ENCODE measurements around the gene IDH1. TPM values are rescaled to one million over a fixed set of nuclear protein-coding genes. Genes with fewer than 3 reads are reported as not detected.
"Not testable (repeated sequence)": the region's sequence is repeated elsewhere in the genome, so short reads cannot be mapped to it uniquely, and the experiment has no call there.

IDH1 gene
- total RNA-seq, 2 experiments from 2014 or later, result 19.0 to 19.7 TPM

DNA sequence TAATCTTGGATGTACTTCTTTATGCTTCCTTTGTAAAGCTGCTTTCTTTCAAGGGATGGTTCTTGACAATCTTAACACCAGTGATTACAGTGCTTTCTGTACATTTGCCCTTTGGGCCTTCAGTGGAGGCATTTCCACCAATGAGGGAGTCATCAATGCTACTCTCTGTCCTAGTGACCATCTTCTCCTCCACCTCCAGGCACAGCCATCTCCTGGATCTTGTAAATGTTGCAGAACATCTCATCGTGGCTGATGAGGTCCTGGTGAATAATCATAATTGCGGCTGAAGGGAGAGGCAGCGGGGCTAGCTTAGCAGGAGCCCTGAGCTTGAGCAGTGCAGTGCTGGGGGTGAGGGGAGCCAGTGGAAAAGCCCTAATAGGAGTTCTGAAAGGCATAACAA is 32.5 kb downstream of the IDH1 start:
- no peak for ATAC-seq
- Mint-ChIP-seq H3K9me3 (no peaks in the 10 kb centered on the region), H3K4me1 (ENCODE audit: low read depth) (no peaks in the 10 kb centered on the region), H3K27ac (no peak overlapping the region), H3K36me3 (ENCODE audit: low read depth) (no peaks in the 10 kb centered on the region), H3K27me3 (no peaks in the 10 kb centered on the region), H3K4me3 (no peak overlapping the region)
- CTCF ChIA-PET, result no interaction called here
- TF ChIP-seq, protein P1, sequence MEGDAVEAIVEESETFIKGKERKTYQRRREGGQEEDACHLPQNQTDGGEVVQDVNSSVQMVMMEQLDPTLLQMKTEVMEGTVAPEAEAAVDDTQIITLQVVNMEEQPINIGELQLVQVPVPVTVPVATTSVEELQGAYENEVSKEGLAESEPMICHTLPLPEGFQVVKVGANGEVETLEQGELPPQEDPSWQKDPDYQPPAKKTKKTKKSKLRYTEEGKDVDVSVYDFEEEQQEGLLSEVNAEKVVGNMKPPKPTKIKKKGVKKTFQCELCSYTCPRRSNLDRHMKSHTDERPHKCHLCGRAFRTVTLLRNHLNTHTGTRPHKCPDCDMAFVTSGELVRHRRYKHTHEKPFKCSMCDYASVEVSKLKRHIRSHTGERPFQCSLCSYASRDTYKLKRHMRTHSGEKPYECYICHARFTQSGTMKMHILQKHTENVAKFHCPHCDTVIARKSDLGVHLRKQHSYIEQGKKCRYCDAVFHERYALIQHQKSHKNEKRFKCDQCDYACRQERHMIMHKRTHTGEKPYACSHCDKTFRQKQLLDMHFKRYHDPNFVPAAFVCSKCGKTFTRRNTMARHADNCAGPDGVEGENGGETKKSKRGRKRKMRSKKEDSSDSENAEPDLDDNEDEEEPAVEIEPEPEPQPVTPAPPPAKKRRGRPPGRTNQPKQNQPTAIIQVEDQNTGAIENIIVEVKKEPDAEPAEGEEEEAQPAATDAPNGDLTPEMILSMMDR (IDR thresholded peaks at IDR 0.05), result no peak
- intact Hi-C loops (cut with micrococcal nuclease), result no loop called here
- DNase-seq, result no peak
- POLR2A ChIA-PET, result no interaction called here

DNA sequence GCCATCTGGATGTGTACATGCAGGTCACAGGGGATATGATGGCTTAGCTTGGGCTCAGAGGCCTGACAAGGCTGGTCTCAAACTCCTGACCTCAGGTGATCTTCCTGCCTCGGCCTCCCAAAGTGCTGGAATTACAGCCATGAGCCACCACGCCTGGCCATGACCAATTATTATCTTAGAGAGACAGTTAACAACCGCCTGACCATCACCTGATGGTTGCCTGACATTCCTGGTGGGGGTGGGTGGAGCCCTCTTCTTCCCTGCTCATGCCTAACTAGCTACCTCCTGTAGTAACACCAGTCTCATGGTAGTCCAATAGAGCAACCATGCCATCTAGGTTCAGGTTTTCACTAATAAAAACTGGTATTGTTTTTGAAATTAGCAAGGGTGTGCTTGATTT is 33.0 kb downstream of the IDH1 start:
- H3K27me3 Mint-ChIP-seq; H3K9me3 Mint-ChIP-seq; H3K36me3 Mint-ChIP-seq (ENCODE audit: low read depth); H3K4me1 Mint-ChIP-seq (ENCODE audit: low read depth); intact Hi-C loops (cut with micrococcal nuclease); H3K27ac Mint-ChIP-seq; H3K4me3 Mint-ChIP-seq; CTCF ChIA-PET; DNase-seq; POLR2A ChIA-PET; ATAC-seq: not testable (repeated sequence)

DNA sequence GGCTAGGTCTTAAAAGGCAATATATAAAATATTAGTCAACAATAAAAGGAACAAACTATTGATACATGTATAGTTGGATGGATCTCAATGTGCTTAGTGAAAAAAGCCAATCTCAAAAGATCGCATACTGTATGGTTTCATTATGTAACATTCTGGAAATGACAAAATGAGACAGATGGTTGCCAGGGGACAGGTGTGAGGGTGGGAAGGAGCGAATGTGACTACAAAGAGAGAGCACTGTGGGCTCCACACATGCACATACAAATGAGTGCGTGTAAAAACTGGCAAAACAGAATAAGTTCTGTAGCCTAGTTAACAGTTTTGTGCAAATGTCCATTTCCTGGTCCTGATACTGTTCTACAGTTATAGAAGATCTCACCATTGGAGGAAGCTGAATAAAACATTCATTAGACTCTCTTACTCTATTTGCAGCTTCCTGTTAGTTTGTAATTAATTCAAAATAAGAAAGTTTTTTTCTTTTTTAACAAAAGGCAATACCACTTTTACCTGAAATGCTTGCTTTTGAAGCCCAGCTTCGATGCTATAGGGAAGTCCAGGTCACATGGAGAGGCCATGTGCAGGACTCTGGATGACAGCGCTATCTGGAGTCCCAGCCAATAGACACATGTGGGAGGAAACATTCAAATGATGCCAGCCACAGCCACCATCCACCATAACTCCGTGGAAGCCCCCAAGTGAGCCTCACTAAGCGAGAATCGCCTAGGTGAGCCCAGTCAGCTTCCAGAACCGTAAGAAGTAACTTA is 44.0 kb downstream of the IDH1 start:
- no peak for ATAC-seq
- Mint-ChIP-seq H3K4me3 (no peak overlapping the region), H3K27me3 (no peaks in the 10 kb centered on the region), H3K36me3 (ENCODE audit: low read depth) (no peaks in the 10 kb centered on the region), H3K9me3 (no peaks in the 10 kb centered on the region), H3K4me1 (ENCODE audit: low read depth) (no peaks in the 10 kb centered on the region), H3K27ac (no peak overlapping the region)
- CTCF ChIA-PET, result no interaction called here
- intact Hi-C loops (cut with micrococcal nuclease), result no loop called here
- TF ChIP-seq, protein P1 (IDR thresholded peaks at IDR 0.05), result no peak
- POLR2A ChIA-PET, result no interaction called here
- no peak for DNase-seq

DNA sequence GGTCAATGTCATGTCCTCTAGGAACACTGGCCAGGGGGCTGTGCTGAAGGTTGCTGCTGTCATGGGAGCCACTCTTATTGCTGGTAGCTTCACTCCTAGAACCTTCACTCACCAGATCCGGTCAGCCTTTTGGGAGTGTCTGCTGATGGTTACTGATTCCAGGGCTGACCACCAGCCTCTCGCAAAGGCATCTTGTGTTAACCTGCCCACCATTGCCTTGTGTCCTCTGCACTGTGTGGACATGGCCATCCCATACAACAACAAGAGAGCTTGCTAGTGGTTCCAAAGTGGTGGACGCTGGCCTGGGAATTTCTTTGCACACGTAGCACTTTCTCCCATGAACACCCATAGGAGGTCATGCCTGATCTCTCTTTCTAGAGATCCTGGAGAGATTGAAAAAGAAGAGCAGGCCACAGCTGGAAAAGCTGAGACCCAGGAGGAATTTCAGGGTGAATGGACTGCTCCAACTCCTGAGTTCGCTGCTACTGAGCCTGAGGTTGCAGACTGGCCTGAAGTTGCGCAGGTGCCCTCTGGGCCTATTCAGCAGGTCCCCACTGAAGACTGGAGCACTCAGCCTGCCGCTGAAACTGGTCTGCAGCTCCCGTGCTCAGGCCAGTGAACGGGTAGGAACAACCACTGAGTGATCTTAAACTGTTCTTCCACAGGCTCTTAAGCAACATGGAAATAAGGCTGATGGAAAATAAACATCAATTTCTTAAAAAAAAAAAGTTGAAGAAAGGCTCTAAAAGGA is 46.4 kb downstream of the IDH1 start:
- Mint-ChIP-seq H3K4me1 (ENCODE audit: low read depth) (peaks cover 4% of the 10 kb centered on the region), H3K9me3 (no peaks in the 10 kb centered on the region), H3K4me3 (no peak overlapping the region), H3K27ac (no peak overlapping the region), H3K36me3 (ENCODE audit: low read depth) (no peaks in the 10 kb centered on the region), H3K27me3 (no peaks in the 10 kb centered on the region)
- POLR2A ChIA-PET, result no interaction called here
- DNase-seq (no peak), ATAC-seq (no peak)
- CTCF ChIA-PET, result no interaction called here
- intact Hi-C loops (cut with micrococcal nuclease), result no loop called here
- TF ChIP-seq, protein P1 (IDR thresholded peaks at IDR 0.05), result no peak

DNA sequence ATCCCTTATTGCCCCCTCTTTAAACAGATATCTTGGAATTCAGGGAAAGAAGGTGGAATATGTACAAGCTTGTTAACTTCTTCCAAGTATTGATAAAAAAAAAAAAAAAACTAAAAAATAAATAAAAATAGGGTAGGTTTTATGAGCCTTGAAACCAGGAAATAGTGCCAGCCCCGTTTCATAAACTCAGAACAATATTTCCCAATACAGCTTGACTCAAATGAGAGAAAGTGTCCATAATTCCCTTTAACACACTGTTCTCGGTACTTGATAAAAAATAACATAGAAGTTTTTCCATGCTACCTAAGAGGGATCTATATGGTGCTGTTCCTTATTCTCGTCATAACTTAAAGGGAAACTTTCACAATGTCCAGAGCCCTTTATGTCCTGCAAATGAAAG is 47.1 kb downstream of the IDH1 start:
- intact Hi-C loops (cut with micrococcal nuclease), result no loop called here
- no peak for ATAC-seq
- Mint-ChIP-seq H3K4me1 (ENCODE audit: low read depth) (peaks cover 4% of the 10 kb centered on the region), H3K4me3 (no peak overlapping the region), H3K27me3 (no peaks in the 10 kb centered on the region), H3K36me3 (ENCODE audit: low read depth) (no peaks in the 10 kb centered on the region), H3K9me3 (no peaks in the 10 kb centered on the region), H3K27ac (no peak overlapping the region)
- CTCF ChIA-PET, result no interaction called here
- POLR2A ChIA-PET, result no interaction called here
- DNase-seq, result no peak
- TF ChIP-seq, protein P1 (IDR thresholded peaks at IDR 0.05), result no peak

Data from activated CD8-positive, alpha-beta T cell treated with anti-CD3 and anti-CD28 coated beads for 36 hours (primary cell).